ENCODE results near the gene IFNA21.

DNA sequence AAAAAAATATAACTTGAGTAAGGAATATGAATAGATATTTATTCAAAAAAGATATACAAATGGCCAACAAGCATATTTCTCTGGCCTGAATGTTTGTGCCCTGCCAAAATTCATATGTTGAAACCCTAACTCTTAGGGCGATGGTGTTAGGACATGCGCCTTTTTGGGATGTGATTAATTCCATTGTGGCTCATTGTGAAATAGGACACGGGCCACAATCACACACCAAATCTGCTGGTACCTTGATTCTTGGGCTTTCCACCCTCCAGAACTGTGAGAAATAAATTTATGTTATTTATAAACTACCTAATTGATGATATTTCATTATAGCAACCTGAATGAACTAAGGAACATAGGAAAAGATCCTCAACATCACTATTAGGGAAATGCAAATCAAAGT, 5.7 kb upstream of the IFNA21 start:
- TF ChIP-seq, protein P1, sequence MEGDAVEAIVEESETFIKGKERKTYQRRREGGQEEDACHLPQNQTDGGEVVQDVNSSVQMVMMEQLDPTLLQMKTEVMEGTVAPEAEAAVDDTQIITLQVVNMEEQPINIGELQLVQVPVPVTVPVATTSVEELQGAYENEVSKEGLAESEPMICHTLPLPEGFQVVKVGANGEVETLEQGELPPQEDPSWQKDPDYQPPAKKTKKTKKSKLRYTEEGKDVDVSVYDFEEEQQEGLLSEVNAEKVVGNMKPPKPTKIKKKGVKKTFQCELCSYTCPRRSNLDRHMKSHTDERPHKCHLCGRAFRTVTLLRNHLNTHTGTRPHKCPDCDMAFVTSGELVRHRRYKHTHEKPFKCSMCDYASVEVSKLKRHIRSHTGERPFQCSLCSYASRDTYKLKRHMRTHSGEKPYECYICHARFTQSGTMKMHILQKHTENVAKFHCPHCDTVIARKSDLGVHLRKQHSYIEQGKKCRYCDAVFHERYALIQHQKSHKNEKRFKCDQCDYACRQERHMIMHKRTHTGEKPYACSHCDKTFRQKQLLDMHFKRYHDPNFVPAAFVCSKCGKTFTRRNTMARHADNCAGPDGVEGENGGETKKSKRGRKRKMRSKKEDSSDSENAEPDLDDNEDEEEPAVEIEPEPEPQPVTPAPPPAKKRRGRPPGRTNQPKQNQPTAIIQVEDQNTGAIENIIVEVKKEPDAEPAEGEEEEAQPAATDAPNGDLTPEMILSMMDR (conservative IDR thresholded peaks at IDR 0.05) = no peak
- no peak for TF ChIP-seq EZH2 (IDR thresholded peaks at IDR 0.05; ENCODE audit: low read depth)
